CD4-positive, alpha-beta T cell treated with Interleukin-6 at 100 ng/mL for 8 hours (primary cell): ENCODE measurements around the gene TRAK2.
"Not testable (repeated sequence)": the region's sequence is repeated elsewhere in the genome, so short reads cannot be mapped to it uniquely, and the experiment has no call there.

Experiments
- DNase-seq: peaks from one replicate; pipeline ENCODE4 v3.0.0-alpha.2; 2020; ENCODE audit warnings: mixed read lengths, low spot score

Gene TRAK2

DNA sequence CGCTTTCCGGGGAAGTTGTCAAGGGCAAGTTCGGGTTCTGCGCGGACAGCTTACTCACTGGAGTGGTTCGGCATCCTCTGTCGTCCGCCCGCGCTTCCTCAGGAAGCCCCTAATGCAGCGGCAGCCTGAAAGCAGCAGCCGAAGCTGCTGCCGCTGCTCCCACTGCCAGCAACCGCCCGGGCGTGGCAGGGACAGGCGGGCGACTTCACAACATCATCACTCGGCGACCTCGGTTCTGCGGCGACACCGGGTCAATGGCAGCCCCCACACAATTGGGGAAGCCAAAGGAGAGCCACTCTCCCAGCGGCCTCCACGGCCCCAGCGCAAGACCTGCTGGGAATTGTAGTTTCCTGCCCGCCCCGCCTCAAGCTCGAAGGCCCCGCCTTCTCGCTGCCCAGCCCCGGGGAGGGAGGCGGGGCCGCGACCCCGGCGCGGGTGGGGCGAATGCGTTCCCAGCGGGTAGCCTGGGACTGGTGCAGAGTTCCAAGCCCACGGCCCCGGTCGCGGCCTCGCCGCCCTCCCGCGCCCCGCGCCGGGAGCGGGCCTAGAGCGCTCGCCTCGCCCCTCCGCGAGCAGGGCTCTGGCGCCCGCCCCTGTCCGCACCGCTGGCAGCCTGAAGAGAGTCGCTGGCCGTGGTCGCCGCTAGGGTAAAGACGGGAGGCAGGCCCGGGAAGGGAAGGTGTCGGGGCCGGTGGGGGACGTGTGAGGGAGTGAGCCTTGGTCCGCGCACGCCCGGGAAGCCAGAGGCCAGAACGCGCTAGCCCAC lies at the start of gene TRAK2, which contains the start of gene STRADB:
TRAK2 (minus strand) TSS at position 167 of the 766 bp plus-strand sequence. CDS start 30,951 bp downstream, outside the sequence.
STRADB (plus strand) TSS at position 449 of the 766 bp plus-strand sequence. CDS start 3,101 bp downstream, outside the sequence.
- peak; percentile 94 for DNase-seq

DNA sequence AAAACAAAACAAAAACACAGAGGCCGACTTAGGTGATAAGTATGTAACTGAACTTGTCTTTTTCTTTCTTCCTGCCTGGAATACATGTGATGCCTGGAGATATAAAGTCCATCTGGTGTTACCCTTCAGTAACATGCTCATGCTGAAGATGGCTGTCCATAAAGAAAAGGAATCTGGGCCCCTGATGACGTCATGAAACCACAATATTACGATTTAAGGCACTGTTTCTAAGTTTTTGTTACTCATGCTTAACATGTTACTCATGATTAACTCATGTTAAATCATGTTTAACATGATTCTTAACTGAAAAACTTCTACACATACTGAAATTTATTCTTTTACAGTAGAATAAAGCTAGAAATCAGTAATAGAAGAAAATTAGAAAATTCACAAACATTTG lies 49.3 kb upstream of the TRAK2 start:
- no peak for DNase-seq

DNA sequence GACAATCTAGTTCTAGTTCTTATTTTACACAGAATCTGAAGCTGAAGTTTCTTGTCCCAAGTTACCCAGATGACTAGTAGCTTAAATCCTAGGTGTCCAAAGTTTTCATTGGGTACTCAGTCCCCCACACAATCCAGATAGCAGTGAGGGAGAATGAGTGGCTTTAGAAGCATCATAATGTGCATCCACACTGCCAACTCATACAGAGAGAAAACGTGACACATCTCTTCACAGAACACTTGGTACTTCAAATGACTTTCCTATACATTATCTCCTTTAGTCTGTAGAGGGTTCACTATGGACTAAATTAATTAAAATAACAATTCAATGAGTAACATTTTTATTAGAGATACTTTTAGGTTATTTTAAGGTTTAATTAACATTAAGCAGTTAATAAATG lies 45.5 kb upstream of the TRAK2 start:
- DNase-seq = no peak

DNA sequence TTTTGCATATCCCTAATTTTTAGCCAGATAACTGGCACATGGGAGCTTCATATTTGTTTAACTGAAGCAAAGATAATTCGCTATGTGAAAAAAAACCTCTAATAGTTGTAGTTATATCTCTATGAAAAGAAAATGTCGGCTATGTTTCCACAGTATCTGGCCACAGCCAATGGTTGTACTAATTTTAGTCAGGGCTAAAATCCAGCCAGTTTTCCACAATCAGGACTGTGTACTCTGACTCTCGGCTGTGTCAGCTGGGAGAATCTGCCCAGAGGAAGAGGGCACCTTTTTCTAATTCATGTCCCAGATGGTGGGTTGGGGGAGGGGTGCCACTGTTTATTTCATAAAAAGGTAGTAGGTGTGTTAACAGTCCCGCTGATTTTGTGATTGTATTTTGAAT lies 39.0 kb upstream of the TRAK2 start:
- no peak for DNase-seq

DNA sequence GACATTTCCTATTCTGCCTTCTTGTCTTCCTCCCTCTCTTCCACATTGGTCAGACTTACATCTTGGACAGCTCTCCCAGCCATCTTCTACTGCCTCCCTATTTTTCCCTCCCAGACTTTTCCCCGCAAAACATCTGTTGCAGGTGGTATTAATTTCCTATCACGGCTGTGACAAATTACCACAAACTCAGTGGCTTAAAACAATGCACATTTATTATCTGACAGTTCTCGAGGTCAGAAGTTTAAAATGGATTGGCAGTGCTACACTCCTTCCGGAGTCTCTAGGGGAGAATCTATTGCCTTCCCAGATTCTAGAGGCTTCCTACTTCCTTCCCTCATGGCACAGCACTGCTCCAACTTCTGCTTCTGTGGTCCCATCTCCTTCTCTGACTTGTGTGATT lies 33.5 kb upstream of the TRAK2 start:
- DNase-seq = no peak

GRCh38 chr2:201483758-201484157 lies 32.5 kb upstream of the TRAK2 start:
- DNase-seq = not testable (repeated sequence)

- no peak for DNase-seq
Observed at GRCh38 chr2:201483342-201483741, 32.1 kb upstream of the TRAK2 start.

DNA sequence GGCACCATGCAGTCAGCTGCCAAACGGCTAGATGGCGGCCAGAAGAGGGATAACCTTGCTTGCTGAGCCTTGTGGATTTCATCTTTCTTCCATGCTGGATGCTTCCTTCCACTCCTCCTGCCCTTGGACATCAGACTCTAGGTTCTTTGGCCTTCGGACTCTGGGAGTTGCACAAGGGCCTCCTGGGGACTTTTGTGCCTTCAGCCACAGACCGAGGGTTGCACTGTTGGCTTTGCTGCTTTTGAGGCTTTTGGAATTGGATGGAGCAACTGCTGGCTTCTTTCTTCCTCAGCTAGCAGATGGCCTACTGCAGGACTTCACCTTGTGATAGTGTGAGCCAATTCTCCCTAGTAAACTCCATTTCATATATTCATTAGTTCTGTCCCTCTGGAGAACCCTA lies 31.3 kb upstream of the TRAK2 start:
- no peak for DNase-seq

- no peak for DNase-seq
Observed at GRCh38 chr2:201472411-201472810, 21.2 kb upstream of the TRAK2 start.

- no peak for DNase-seq
Observed at GRCh38 chr2:201471732-201472393, 20.6 kb upstream of the TRAK2 start.

GRCh38 chr2:201470821-201471731 lies 19.8 kb upstream of the TRAK2 start:
- no peak for DNase-seq

DNA sequence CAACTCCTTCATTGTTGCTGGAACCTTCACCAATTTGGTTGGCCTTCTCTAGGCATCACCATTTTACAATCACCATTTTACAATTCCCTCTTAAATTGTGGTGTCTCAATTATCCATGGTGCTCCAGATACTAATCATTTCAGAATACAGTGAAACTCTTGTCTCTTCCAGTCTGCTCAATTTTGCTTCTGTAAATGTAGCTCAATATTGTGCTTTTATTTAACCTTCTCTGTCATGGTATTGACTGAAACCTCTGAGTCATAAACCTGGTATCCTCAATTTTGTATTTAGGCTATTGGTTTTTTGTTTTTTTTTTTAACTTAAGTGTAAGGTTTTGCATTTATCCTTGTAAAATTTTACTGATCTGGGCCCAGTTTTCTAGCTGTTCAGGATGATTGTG lies 16.4 kb upstream of the TRAK2 start:
- no peak for DNase-seq

GRCh38 chr2:201466050-201466675 lies 14.9 kb upstream of the TRAK2 start:
- DNase-seq = no peak

DNA sequence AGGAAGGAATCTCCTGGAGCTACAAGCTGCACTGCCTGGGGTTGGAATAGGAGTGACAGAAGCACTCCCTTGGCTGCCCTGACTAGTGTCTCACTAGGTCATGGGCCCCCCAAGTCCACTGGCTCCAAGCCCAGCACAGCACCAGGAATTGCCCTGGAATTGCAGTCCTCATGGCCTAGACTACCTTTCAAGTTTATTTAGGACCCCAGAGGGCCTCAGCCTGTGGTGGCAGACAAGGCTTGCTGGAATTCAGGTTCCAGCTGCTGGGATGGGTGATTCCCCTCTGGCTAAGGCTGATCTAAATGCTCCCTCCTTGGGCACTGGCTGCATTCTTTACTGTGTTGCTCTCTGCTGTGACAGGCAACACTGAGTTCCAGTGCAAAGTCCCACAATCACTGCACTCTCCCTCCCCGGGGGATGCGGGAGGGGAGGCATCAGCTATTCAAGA lies 14.3 kb upstream of the TRAK2 start:
- no peak for DNase-seq

- DNase-seq = no peak
Observed at GRCh38 chr2:201464547-201464946, 13.3 kb upstream of the TRAK2 start.

DNA sequence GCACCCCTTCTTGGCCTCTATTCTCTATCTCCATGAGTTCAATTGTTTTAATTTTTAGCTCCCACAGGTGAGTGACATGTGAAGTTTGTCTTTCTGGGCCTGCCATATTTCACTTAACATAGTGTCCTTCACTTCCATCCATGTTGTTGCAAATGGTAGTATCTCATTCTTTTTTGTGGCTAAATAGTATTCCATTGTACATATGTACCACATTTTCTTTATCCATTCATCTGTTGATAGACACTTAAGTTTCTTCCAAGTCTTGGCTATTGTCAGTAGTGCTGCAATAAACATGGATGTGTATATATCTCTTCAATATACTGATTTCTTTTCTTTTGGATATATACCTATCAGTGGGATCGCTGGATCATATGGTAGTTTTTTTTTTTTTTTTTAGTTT lies 9.3 kb upstream of the TRAK2 start:
- no peak for DNase-seq

DNA sequence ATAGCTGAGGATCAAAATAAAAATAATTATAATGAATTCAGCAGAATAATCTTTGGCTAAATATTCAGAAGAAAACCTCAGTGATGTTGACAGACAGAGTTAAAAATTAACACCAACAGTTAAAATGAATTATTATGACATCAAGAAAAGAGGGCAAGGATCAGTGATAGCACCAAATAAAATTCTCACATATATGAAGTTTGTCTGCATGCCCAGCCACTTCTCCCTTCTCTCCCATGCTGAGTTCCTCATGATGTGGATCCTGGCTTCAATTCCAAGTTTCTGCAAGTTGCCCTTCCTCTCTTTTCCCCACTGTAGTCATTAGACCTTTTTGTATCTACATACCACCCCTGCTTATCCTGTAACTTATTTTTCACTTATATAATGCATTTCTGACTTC lies 7.1 kb upstream of the TRAK2 start:
- no peak for DNase-seq

DNA sequence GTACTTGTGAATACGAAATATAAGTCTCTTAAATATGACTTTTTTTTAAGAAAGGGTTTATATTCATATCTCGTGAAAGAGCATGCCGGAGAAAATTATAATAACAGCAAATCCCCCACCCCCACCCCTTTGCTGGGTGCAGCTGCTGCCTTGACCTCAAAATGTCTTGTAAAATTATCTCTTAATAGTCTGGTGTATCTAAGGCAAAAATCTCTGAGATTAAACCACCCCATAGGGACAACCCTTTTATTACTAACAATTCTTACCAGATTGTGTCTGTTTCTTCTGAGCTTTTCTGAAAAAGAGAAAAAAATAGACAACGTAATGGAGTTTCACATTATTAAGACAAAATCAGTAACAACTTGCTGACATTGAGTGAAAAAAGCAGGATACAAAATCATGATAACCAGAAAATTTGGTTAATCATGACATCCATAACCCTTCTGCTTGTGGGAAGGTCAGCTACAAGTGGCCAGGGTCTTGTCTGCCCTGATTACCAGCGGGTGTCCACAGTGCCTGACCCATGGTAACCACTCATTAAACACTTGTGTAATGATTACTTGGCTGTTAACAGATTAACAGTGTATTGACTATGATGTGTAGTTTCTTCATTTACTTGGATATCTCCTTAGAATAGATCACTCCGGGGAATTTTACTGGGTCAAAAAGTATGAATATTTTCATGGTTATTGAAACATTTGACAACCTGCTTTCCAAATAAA lies 1.8 kb upstream of the TRAK2 start:
- no peak for DNase-seq

- no peak for DNase-seq
Observed at GRCh38 chr2:201452058-201452921, 1.0 kb upstream of the TRAK2 start.

GRCh38 chr2:201450954-201451291 lies 335 bp downstream of the TRAK2 start:
- DNase-seq = no peak
